Subcutaneous abdominal adipose tissue (tissue), 5 donors: ENCODE data around the gene RNU7-1.

Experiments
- H3K27ac ChIP-seq: one replicate; pipeline ENCODE4 v1.7.0; 2013; ENCODE audit warnings: low read depth, mild to moderate bottlenecking, inconsistent platforms, low read length, moderate library complexity
- H3K27me3 ChIP-seq, 5 donors: one replicate each; pipeline ENCODE4 v1.7.0; 2013; ENCODE audit warnings: low read length in 5 of 5, inconsistent platforms in 1 of 5; ENCODE audit not compliant: control insufficient read depth in 5 of 5, insufficient read depth in 4 of 5
- H3K36me3 ChIP-seq, 5 donors: one replicate each; pipeline ENCODE4 v1.7.0; 2013; ENCODE audit warnings: low read length in 5 of 5; ENCODE audit not compliant: control insufficient read depth in 5 of 5, insufficient read depth in 5 of 5
- H3K4me1 ChIP-seq, 5 donors: one replicate each; pipeline ENCODE4 v1.7.0; 2013; ENCODE audit warnings: low read length in 5 of 5, mild to moderate bottlenecking in 3 of 5, moderate library complexity in 1 of 5; ENCODE audit not compliant: control insufficient read depth in 5 of 5, insufficient read depth in 5 of 5
- H3K4me3 ChIP-seq, 5 donors: one replicate each; pipeline ENCODE4 v1.7.0; 2013; ENCODE audit warnings: low read length in 5 of 5, low read depth in 1 of 5
- H3K9ac ChIP-seq, 5 donors: one replicate each; pipeline ENCODE4 v1.7.0; 2013; ENCODE audit warnings: low read length in 5 of 5, mild to moderate bottlenecking in 4 of 5, moderate library complexity in 3 of 5
- H3K9me3 ChIP-seq, 5 donors: one replicate each; pipeline ENCODE4 v1.7.0; 2013; ENCODE audit warnings: low read length in 5 of 5; ENCODE audit not compliant: control insufficient read depth in 5 of 5
- donor health status: healthy.
- donor health status: healthy.
- donor health status: healthy.
- donor health status: healthy.
- donor health status: healthy.

RNU7-1 gene

GRCh38 chr12:6928022-6928702 lies 15.5 kb upstream of the RNU7-1 start:
- Histone ChIP-seq H3K9ac (peak overlapping the region; percentile 82 to 99 (median 96)), H3K4me1 (peaks cover 14 to 80% (median 73%) of the 10 kb centered on the region in 5 donors), H3K4me3 (peak overlapping the region; percentile 77 to 96 (median 86))

GRCh38 chr12:6928703-6929407 lies 14.8 kb upstream of the RNU7-1 start:
- H3K4me3 ChIP-seq = peak overlapping the region; percentile 72 to 96 (median 86)
- H3K27ac ChIP-seq = peak overlapping the region; percentile 99
- H3K4me1 ChIP-seq = peaks cover 19 to 80% (median 74%) of the 10 kb centered on the region in 5 donors
- H3K9me3 ChIP-seq = no peaks in the 10 kb centered on the region
- H3K9ac ChIP-seq = peak overlapping the region; percentile 82 to 99 (median 96)
- no peaks in the 10 kb centered on the region for H3K27me3 ChIP-seq
- peaks cover 0 to 11% (median 4%) of the 10 kb centered on the region in 5 donors for H3K36me3 ChIP-seq

More at GRCh38 chr12:6928022-6928702, 15.5 kb upstream of the RNU7-1 start:
- Histone ChIP-seq H3K9me3 (no peaks in the 10 kb centered on the region), H3K36me3 (peaks cover 0 to 4% (median 0%) of the 10 kb centered on the region in 5 donors), H3K27ac (peak overlapping the region; percentile 99), H3K27me3 (no peaks in the 10 kb centered on the region)

GRCh38 chr12:6929466-6930452 lies 13.9 kb upstream of the RNU7-1 start:
- Histone ChIP-seq H3K27ac (peak overlapping the region; percentile 99), H3K36me3 (peaks cover 0 to 20% (median 12%) of the 10 kb centered on the region in 5 donors), H3K9me3 (no peaks in the 10 kb centered on the region), H3K4me1 (peaks cover 15 to 79% (median 74%) of the 10 kb centered on the region in 5 donors), H3K9ac (peak overlapping the region; percentile 82 to 99 (median 96)), H3K27me3 (no peaks in the 10 kb centered on the region), H3K4me3 (peak overlapping the region; percentile 72 to 96 (median 86))

- H3K9ac ChIP-seq = peak overlapping the region in 2 of 5 donors; percentile 25 to 62
These were observed 10.8 kb upstream of the RNU7-1 start for GRCh38 chr12:6932766-6933165.

GRCh38 chr12:6934110-6934509 lies 9.5 kb upstream of the RNU7-1 start:
- Histone ChIP-seq H3K9me3 (no peaks in the 10 kb centered on the region), H3K27me3 (no peaks in the 10 kb centered on the region), H3K36me3 (peaks cover 0 to 40% (median 29%) of the 10 kb centered on the region in 5 donors), H3K4me3 (no peak overlapping the region), H3K9ac (peak overlapping the region in 2 of 5 donors; percentile 1 to 63), H3K27ac (peak overlapping the region; percentile 88), H3K4me1 (peaks cover 18 to 86% (median 69%) of the 10 kb centered on the region in 5 donors)

More at GRCh38 chr12:6932766-6933165, 10.8 kb upstream of the RNU7-1 start:
- H3K4me1 ChIP-seq = peaks cover 13 to 79% (median 64%) of the 10 kb centered on the region in 5 donors
- H3K9me3 ChIP-seq = no peaks in the 10 kb centered on the region
- H3K27me3 ChIP-seq = no peaks in the 10 kb centered on the region
- H3K27ac ChIP-seq = peak overlapping the region; percentile 88
- H3K4me3 ChIP-seq = no peak overlapping the region
- H3K36me3 ChIP-seq = peaks cover 0 to 37% (median 29%) of the 10 kb centered on the region in 5 donors

GRCh38 chr12:6935371-6936193 lies 8.0 kb upstream of the RNU7-1 start:
- Histone ChIP-seq H3K36me3 (peaks cover 0 to 45% (median 34%) of the 10 kb centered on the region in 5 donors), H3K9me3 (no peaks in the 10 kb centered on the region), H3K9ac (peak overlapping the region in 2 of 5 donors; percentile 23 to 63), H3K27ac (peak overlapping the region; percentile 88), H3K4me1 (peaks cover 14 to 75% (median 66%) of the 10 kb centered on the region in 5 donors), H3K27me3 (no peaks in the 10 kb centered on the region), H3K4me3 (no peak overlapping the region)

GRCh38 chr12:6936194-6936635 lies 7.4 kb upstream of the RNU7-1 start:
- peaks cover 14 to 72% (median 62%) of the 10 kb centered on the region in 5 donors for H3K4me1 ChIP-seq
- no peaks in the 10 kb centered on the region for H3K9me3 ChIP-seq
- peak overlapping the region; percentile 88 for H3K27ac ChIP-seq
- no peak overlapping the region for H3K4me3 ChIP-seq
- no peaks in the 10 kb centered on the region for H3K27me3 ChIP-seq
- no peak overlapping the region for H3K9ac ChIP-seq
- H3K36me3 ChIP-seq = peaks cover 0 to 52% (median 39%) of the 10 kb centered on the region in 5 donors

GRCh38 chr12:6936636-6937480 lies 6.8 kb upstream of the RNU7-1 start:
- Histone ChIP-seq H3K9ac (peak overlapping the region in 4 of 5 donors; percentile 53 to 78 (median 71)), H3K36me3 (peaks cover 0 to 58% (median 45%) of the 10 kb centered on the region in 5 donors), H3K4me1 (peaks cover 14 to 75% (median 62%) of the 10 kb centered on the region in 5 donors), H3K27me3 (no peaks in the 10 kb centered on the region), H3K27ac (peak overlapping the region; percentile 88), H3K9me3 (no peaks in the 10 kb centered on the region), H3K4me3 (peak overlapping the region in 3 of 5 donors; percentile 65 to 76 (median 67))
